Measurements from ENCODE around the gene FAM76A. TPM values are rescaled to one million over a fixed set of nuclear protein-coding genes. Genes with fewer than 3 reads are reported as not detected.
"Not testable (repeated sequence)": the region's sequence is repeated elsewhere in the genome, so short reads cannot be mapped to it uniquely, and the experiment has no call there.

The FAM76A gene
- total RNA-seq, 2 donors from 2014 or later: 13.0 to 14.7 TPM

GRCh38 chr1:27789540-27790041 lies 63.8 kb downstream of the FAM76A start:
- Histone ChIP-seq H3K9ac (ENCODE audit: extremely low read depth, low read length, poor library complexity, severe bottlenecking) (no peak overlapping the region), H3K36me3 (ENCODE audit: control insufficient read depth, insufficient read depth, low read length) (peaks cover 39% of the 10 kb centered on the region), H3K4me3 (ENCODE audit: low read length) (no peak overlapping the region), H3K9me3 (ENCODE audit: control insufficient read depth, low read length) (peaks cover 9% of the 10 kb centered on the region), H3K27ac (ENCODE audit: low read depth, low read length) (no peak overlapping the region), H3K4me1 (ENCODE audit: control insufficient read depth, insufficient read depth, low read length) (no peaks in the 10 kb centered on the region), H3K27me3 (ENCODE audit: control insufficient read depth, insufficient read depth, low read length, poor library complexity, severe bottlenecking) (no peaks in the 10 kb centered on the region)
- Mint-ChIP-seq H3K36me3 (ENCODE audit: low read depth) (peaks cover 24% of the 10 kb centered on the region), H3K27ac (peak overlapping the region; percentile 32), H3K4me1 (peaks cover 13% of the 10 kb centered on the region), H3K9me3 (peaks cover 6% of the 10 kb centered on the region), H3K4me3 (no peak overlapping the region), H3K27me3 (ENCODE audit: insufficient read depth) (no peaks in the 10 kb centered on the region)
- DNase-seq: no peak
- WGBS, 2 experiments (ENCODE audit: insufficient coverage in 1 of 2, insufficient read length in 1 of 2): 90 to 97% methylated on average over 3 to 4 of the region's 4 CpGs
- TF ChIP-seq, protein P1, sequence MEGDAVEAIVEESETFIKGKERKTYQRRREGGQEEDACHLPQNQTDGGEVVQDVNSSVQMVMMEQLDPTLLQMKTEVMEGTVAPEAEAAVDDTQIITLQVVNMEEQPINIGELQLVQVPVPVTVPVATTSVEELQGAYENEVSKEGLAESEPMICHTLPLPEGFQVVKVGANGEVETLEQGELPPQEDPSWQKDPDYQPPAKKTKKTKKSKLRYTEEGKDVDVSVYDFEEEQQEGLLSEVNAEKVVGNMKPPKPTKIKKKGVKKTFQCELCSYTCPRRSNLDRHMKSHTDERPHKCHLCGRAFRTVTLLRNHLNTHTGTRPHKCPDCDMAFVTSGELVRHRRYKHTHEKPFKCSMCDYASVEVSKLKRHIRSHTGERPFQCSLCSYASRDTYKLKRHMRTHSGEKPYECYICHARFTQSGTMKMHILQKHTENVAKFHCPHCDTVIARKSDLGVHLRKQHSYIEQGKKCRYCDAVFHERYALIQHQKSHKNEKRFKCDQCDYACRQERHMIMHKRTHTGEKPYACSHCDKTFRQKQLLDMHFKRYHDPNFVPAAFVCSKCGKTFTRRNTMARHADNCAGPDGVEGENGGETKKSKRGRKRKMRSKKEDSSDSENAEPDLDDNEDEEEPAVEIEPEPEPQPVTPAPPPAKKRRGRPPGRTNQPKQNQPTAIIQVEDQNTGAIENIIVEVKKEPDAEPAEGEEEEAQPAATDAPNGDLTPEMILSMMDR (conservative IDR thresholded peaks at IDR 0.05): no peak

DNA sequence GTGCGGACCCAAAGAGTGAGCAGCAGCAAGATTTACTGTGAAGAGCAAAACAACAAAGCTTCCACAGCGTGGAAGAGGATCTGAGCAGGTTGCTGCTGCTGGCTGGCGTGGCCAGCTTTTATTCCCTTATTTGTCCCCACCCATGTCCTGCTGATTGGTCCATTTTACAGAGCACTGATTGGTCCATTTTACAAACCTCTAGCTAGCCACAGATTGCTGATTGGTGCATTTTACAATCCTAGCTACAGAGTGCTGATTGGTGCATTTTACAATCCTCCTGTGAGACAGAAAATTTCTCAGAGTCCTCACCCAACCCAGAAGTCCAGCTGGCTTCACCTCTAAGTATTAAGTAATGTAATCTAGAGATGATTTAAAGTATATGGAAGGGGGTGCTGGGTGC lies 64.5 kb downstream of the FAM76A start:
- Mint-ChIP-seq H3K4me1 (peaks cover 10% of the 10 kb centered on the region), H3K36me3 (ENCODE audit: low read depth) (peaks cover 29% of the 10 kb centered on the region)
- H3K9me3 Mint-ChIP-seq; H3K27me3 ChIP-seq (ENCODE audit: control insufficient read depth, insufficient read depth, low read length, poor library complexity, severe bottlenecking); H3K27ac ChIP-seq (ENCODE audit: low read depth, low read length); DNase-seq; H3K9me3 ChIP-seq (ENCODE audit: control insufficient read depth, low read length); H3K4me3 Mint-ChIP-seq; H3K9ac ChIP-seq (ENCODE audit: extremely low read depth, low read length, poor library complexity, severe bottlenecking); H3K27ac Mint-ChIP-seq; H3K4me1 ChIP-seq (ENCODE audit: control insufficient read depth, insufficient read depth, low read length); H3K4me3 ChIP-seq (ENCODE audit: low read length); H3K27me3 Mint-ChIP-seq (ENCODE audit: insufficient read depth): not testable (repeated sequence)
- whole genome bisulfite sequencing, 2 experiments (ENCODE audit: insufficient coverage in 1 of 2, insufficient read length in 1 of 2): 96 to 100% methylated on average over 3 of the region's 3 CpGs
- peaks cover 46% of the 10 kb centered on the region for H3K36me3 ChIP-seq (ENCODE audit: control insufficient read depth, insufficient read depth, low read length)

GRCh38 chr1:27795601-27796000 lies 69.8 kb downstream of the FAM76A start:
- Mint-ChIP-seq H3K4me3 (no peak overlapping the region), H3K27me3 (ENCODE audit: insufficient read depth) (no peaks in the 10 kb centered on the region), H3K27ac (no peak overlapping the region), H3K4me1 (no peaks in the 10 kb centered on the region), H3K9me3 (no peaks in the 10 kb centered on the region), H3K36me3 (ENCODE audit: low read depth) (peaks cover 41% of the 10 kb centered on the region)
- TF ChIP-seq, protein P1 (conservative IDR thresholded peaks at IDR 0.05): no peak
- H3K9ac ChIP-seq (ENCODE audit: extremely low read depth, low read length, poor library complexity, severe bottlenecking): no peak overlapping the region
- H3K9me3 ChIP-seq (ENCODE audit: control insufficient read depth, low read length): no peaks in the 10 kb centered on the region
- no peak overlapping the region for H3K4me3 ChIP-seq (ENCODE audit: low read length)
- no peak overlapping the region for H3K27ac ChIP-seq (ENCODE audit: low read depth, low read length)
- DNase-seq: no peak
- peaks cover 71% of the 10 kb centered on the region for H3K36me3 ChIP-seq (ENCODE audit: control insufficient read depth, insufficient read depth, low read length)
- H3K27me3 ChIP-seq (ENCODE audit: control insufficient read depth, insufficient read depth, low read length, poor library complexity, severe bottlenecking): no peaks in the 10 kb centered on the region
- no peaks in the 10 kb centered on the region for H3K4me1 ChIP-seq (ENCODE audit: control insufficient read depth, insufficient read depth, low read length)
- WGBS, 2 experiments (ENCODE audit: insufficient coverage in 1 of 2, insufficient read length in 1 of 2): 80 to 90% methylated on average over 1 of the region's 1 CpG

DNA sequence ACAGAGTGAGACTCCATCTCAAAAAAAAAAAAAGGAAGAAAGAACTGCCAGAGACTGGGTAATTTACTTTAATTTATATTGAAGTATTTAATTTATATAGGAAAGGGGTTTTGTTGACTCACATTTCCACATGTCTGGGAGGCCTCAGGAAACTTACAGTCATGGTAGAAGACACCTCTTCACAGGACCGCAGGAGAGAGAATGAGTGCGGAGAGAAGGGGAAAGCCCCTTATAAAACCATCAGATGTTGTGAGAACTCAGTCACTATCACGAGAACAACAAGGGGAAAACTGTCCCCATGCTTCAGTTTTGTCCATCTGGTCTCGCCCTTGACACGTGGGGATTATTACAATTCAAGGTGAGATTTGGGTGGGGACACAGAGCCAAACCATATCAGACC lies 79.0 kb downstream of the FAM76A start:
- 96 to 100% methylated on average over 2 to 5 of the region's 5 CpGs for WGBS, 2 experiments (ENCODE audit: insufficient coverage in 1 of 2, insufficient read length in 1 of 2)
- TF ChIP-seq, protein P1 (conservative IDR thresholded peaks at IDR 0.05): no peak

More for the DNA sequence above, 79.0 kb downstream of the FAM76A start:
- Mint-ChIP-seq H3K27me3 (ENCODE audit: insufficient read depth) (no peaks in the 10 kb centered on the region), H3K36me3 (ENCODE audit: low read depth) (peaks cover 51% of the 10 kb centered on the region), H3K4me1 (no peaks in the 10 kb centered on the region), H3K9me3 (no peaks in the 10 kb centered on the region), H3K4me3 (no peak overlapping the region), H3K27ac (no peak overlapping the region)
- Histone ChIP-seq H3K9ac (ENCODE audit: extremely low read depth, low read length, poor library complexity, severe bottlenecking) (no peak overlapping the region), H3K27ac (ENCODE audit: low read depth, low read length) (no peak overlapping the region), H3K4me1 (ENCODE audit: control insufficient read depth, insufficient read depth, low read length) (no peaks in the 10 kb centered on the region), H3K27me3 (ENCODE audit: control insufficient read depth, insufficient read depth, low read length, poor library complexity, severe bottlenecking) (no peaks in the 10 kb centered on the region), H3K4me3 (ENCODE audit: low read length) (no peak overlapping the region), H3K9me3 (ENCODE audit: control insufficient read depth, low read length) (no peaks in the 10 kb centered on the region), H3K36me3 (ENCODE audit: control insufficient read depth, insufficient read depth, low read length) (peaks cover 72% of the 10 kb centered on the region)
- DNase-seq: no peak
